ENCODE results near the gene SYT6. TPM values are rescaled to one million over a fixed set of nuclear protein-coding genes. Genes with fewer than 3 reads are reported as not detected.

The SYT6 gene
- total RNA-seq, 1 experiment from 2014 or later = 66.0 TPM

GRCh38 chr1:114116086-114116485 lies 37.6 kb downstream of the SYT6 start:
- ChIA-PET POLR2A (ENCODE audit: low non-redundant PET) (no interaction called here), CTCF (no interaction called here)
- intact Hi-C loops (cut with micrococcal nuclease; ENCODE audit: unreplicated experiment) = no loop called here
- Histone ChIP-seq H3K27ac (ENCODE audit: low read depth, low read length, poor library complexity, severe bottlenecking) (peak overlapping the region; percentile 65), H3K9me3 (ENCODE audit: low read depth, low read length, poor library complexity, severe bottlenecking) (no peaks in the 10 kb centered on the region), H3K4me3 (ENCODE audit: low read depth, low read length, poor library complexity, severe bottlenecking) (no peak overlapping the region), H3K36me3 (ENCODE audit: insufficient read depth, low read length, poor library complexity, severe bottlenecking) (peaks cover 28% of the 10 kb centered on the region), H3K27me3 (replicated peaks; ENCODE audit: insufficient read depth, low read depth, low read length, poor library complexity) (no peaks in the 10 kb centered on the region), H3K4me1 (ENCODE audit: insufficient read depth, low read length, poor library complexity, severe bottlenecking) (peaks cover 64% of the 10 kb centered on the region)
- no peak for TF ChIP-seq EZH2 (IDR thresholded peaks at IDR 0.05; ENCODE audit: borderline replicate concordance, low read depth, low read length, poor library complexity, severe bottlenecking)
- TF ChIP-seq, protein P1, sequence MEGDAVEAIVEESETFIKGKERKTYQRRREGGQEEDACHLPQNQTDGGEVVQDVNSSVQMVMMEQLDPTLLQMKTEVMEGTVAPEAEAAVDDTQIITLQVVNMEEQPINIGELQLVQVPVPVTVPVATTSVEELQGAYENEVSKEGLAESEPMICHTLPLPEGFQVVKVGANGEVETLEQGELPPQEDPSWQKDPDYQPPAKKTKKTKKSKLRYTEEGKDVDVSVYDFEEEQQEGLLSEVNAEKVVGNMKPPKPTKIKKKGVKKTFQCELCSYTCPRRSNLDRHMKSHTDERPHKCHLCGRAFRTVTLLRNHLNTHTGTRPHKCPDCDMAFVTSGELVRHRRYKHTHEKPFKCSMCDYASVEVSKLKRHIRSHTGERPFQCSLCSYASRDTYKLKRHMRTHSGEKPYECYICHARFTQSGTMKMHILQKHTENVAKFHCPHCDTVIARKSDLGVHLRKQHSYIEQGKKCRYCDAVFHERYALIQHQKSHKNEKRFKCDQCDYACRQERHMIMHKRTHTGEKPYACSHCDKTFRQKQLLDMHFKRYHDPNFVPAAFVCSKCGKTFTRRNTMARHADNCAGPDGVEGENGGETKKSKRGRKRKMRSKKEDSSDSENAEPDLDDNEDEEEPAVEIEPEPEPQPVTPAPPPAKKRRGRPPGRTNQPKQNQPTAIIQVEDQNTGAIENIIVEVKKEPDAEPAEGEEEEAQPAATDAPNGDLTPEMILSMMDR (conservative IDR thresholded peaks at IDR 0.05; ENCODE audit: low read depth, low read length) = no peak
- no TSS peak for BruUV-seq (replicated peaks)
- DNase-seq (ENCODE audit: low spot score) = no peak

DNA sequence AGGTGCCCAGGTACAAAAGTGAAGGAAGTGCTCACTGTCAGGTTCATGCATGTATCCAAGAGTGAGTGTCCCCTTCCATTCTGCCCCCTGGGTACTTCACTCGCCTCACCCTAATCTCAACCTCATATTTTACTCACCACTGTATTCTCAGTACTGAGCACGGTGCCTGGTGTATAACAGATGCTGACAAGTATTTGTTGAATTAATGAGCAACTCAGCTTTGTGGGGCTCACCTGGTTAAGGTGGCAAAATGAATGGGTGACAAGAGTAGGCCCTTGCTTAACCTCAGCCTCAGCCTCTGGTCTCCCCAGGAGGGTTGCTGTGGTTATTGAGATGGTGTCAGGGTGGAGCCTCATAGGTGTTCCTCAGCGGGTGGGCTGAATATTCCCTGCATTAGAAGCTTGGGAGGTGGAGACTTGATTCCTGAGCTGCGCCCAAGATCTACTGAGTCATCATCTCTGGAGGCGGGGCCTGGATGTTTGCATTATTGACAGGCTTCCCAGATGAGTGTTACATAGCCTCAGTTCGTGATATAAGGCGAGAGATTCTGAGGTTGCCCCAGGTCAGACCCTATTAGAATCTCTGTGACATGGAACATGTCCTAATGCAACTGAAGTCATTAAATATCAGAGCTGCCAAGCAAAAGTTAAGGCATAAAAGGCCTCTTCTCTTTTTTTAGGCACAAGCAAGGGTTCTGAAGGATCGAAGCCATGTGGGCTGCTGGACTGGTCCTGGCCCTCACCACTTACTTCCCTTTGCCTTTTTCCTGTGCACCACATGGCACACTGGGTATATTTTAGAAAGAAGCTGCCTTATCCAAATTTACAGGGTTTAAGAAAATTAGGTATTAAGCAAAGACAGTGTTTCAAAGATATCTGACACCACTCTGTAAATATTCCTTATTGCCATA lies 39.2 kb downstream of the SYT6 start:
- H3K4me1 ChIP-seq (ENCODE audit: insufficient read depth, low read length, poor library complexity, severe bottlenecking) = peaks cover 66% of the 10 kb centered on the region
- peak overlapping the region; percentile 64 for H3K27ac ChIP-seq (ENCODE audit: low read depth, low read length, poor library complexity, severe bottlenecking)
- BruUV-seq (replicated peaks) = no TSS peak
- DNase-seq (ENCODE audit: low spot score) = peak; percentile 63
- intact Hi-C loops (cut with micrococcal nuclease; ENCODE audit: unreplicated experiment) = no loop called here
- ChIA-PET CTCF (no interaction called here), POLR2A (ENCODE audit: low non-redundant PET) (no interaction called here)
- peaks cover 25% of the 10 kb centered on the region for H3K36me3 ChIP-seq (ENCODE audit: insufficient read depth, low read length, poor library complexity, severe bottlenecking)
- H3K4me3 ChIP-seq (ENCODE audit: low read depth, low read length, poor library complexity, severe bottlenecking) = no peak overlapping the region
- H3K27me3 ChIP-seq (replicated peaks; ENCODE audit: insufficient read depth, low read depth, low read length, poor library complexity) = no peaks in the 10 kb centered on the region
- TF ChIP-seq, protein P1 (conservative IDR thresholded peaks at IDR 0.05; ENCODE audit: low read depth, low read length) = no peak
- TF ChIP-seq EZH2 (IDR thresholded peaks at IDR 0.05; ENCODE audit: borderline replicate concordance, low read depth, low read length, poor library complexity, severe bottlenecking) = no peak
- H3K9me3 ChIP-seq (ENCODE audit: low read depth, low read length, poor library complexity, severe bottlenecking) = no peaks in the 10 kb centered on the region

- Histone ChIP-seq H3K36me3 (ENCODE audit: insufficient read depth, low read length, poor library complexity, severe bottlenecking) (peaks cover 25% of the 10 kb centered on the region), H3K27me3 (replicated peaks; ENCODE audit: insufficient read depth, low read depth, low read length, poor library complexity) (no peaks in the 10 kb centered on the region), H3K4me1 (ENCODE audit: insufficient read depth, low read length, poor library complexity, severe bottlenecking) (peaks cover 66% of the 10 kb centered on the region), H3K27ac (ENCODE audit: low read depth, low read length, poor library complexity, severe bottlenecking) (peak overlapping the region; percentile 64), H3K4me3 (ENCODE audit: low read depth, low read length, poor library complexity, severe bottlenecking) (no peak overlapping the region), H3K9me3 (ENCODE audit: low read depth, low read length, poor library complexity, severe bottlenecking) (no peaks in the 10 kb centered on the region)
- no TSS peak for BruUV-seq (replicated peaks)
- CTCF ChIA-PET = no interaction called here
- TF ChIP-seq, protein P1 (conservative IDR thresholded peaks at IDR 0.05; ENCODE audit: low read depth, low read length) = no peak
- no peak for TF ChIP-seq EZH2 (IDR thresholded peaks at IDR 0.05; ENCODE audit: borderline replicate concordance, low read depth, low read length, poor library complexity, severe bottlenecking)
- intact Hi-C loops (cut with micrococcal nuclease; ENCODE audit: unreplicated experiment) = no loop called here
- POLR2A ChIA-PET (ENCODE audit: low non-redundant PET) = no interaction called here
- no peak for DNase-seq (ENCODE audit: low spot score)
Observed at GRCh38 chr1:114113411-114114184, 40.1 kb downstream of the SYT6 start.
